WTC11 (cell line): Measurements from ENCODE around the gene SRP9. TPM values are rescaled to one million over a fixed set of nuclear protein-coding genes. Genes with fewer than 3 reads are reported as not detected.

ENCODE experiments used
- ATAC-seq: fragments of 200-7000 bp; cut with Tn5 transposase; 2 replicates; pipeline ENCODE4 v1.10.0; 2021; ENCODE audit warnings: mild to moderate bottlenecking, moderate library complexity
- CTCF ChIA-PET: fragments of 300-600 bp; sonication (Branson Sonifier 250); formaldehyde crosslinking; loops from one replicate; lab custom pipeline; 2021; ENCODE audit warnings: antibody characterized with exemption; lab: Charles Lee
- POLR2A ChIA-PET: fragments of 350-600 bp; sonication (Branson Sonifier 250); formaldehyde crosslinking; loops from one replicate; lab custom pipeline; 2021; ENCODE audit warnings: antibody characterized with exemption; lab: Charles Lee
- DNase-seq: peaks from one replicate; pipeline ENCODE4 v3.0.0; 2021; ENCODE audit warnings: low spot score
- H3K27ac Mint-ChIP-seq: 2 replicates; pipeline ENCODE4 v1.8.0; 2021; ENCODE audit warnings: mixed read lengths
- H3K27me3 Mint-ChIP-seq: 2 replicates; pipeline ENCODE4 v1.8.0; 2021; ENCODE audit warnings: low read depth, mild to moderate bottlenecking, moderate library complexity, mixed read lengths
- H3K36me3 Mint-ChIP-seq: 2 replicates; pipeline ENCODE4 v1.8.0; 2021; ENCODE audit warnings: mixed read lengths
- H3K4me1 Mint-ChIP-seq: 2 replicates; pipeline ENCODE4 v1.8.0; 2022; ENCODE audit warnings: mixed read lengths
- H3K4me3 Mint-ChIP-seq: 2 replicates; pipeline ENCODE4 v1.8.0; 2021; ENCODE audit warnings: mild to moderate bottlenecking, moderate library complexity, mixed read lengths
- H3K9me3 Mint-ChIP-seq: 2 replicates; pipeline ENCODE4 v1.8.0; 2021; ENCODE audit warnings: mixed read lengths
- ATF1 ChIP-seq: sonication (generic); formaldehyde crosslinking; IDR thresholded peaks from 2 replicates; pipeline ENCODE4 v1.8.1; 2023; ENCODE audit warnings: mild to moderate bottlenecking, moderate library complexity, missing genetic modification reagents
- CREB1 ChIP-seq: sonication (generic); formaldehyde crosslinking; IDR thresholded peaks from 2 replicates; pipeline ENCODE4 v1.8.0; 2023; ENCODE audit warnings: mild to moderate bottlenecking, missing genetic modification reagents
- CTCF ChIP-seq: fragments of 200-600 bp; IDR thresholded peaks from 2 replicates; pipeline ENCODE4 v1.8.0; 2022; ENCODE audit warnings: antibody characterized with exemption
- E2F5 ChIP-seq: sonication (generic); formaldehyde crosslinking; IDR thresholded peaks from 2 replicates; pipeline ENCODE4 v1.8.1; 2022; ENCODE audit warnings: mild to moderate bottlenecking, moderate library complexity, missing genetic modification reagents
- ERG ChIP-seq: fragments of 250-450 bp; sonication (Bioruptor Pico); IDR thresholded peaks from 2 replicates; pipeline ENCODE4 v1.8.0; 2021; ENCODE audit warnings: mild to moderate bottlenecking
- FOXP1 ChIP-seq: sonication (generic); formaldehyde crosslinking; IDR thresholded peaks from 2 replicates; pipeline ENCODE4 v1.8.0; 2022; ENCODE audit warnings: missing genetic modification reagents, mild to moderate bottlenecking, moderate library complexity, borderline replicate concordance
- GTF2I ChIP-seq: fragments of 250-450 bp; sonication (Bioruptor Pico); conservative IDR thresholded peaks from 2 replicates; pipeline ENCODE4 v1.4.0; 2021; ENCODE audit warnings: mild to moderate bottlenecking
- KAT7 ChIP-seq: sonication (generic); formaldehyde crosslinking; IDR thresholded peaks from 2 replicates; pipeline ENCODE4 v1.8.1; 2023; ENCODE audit warnings: missing genetic modification reagents, mild to moderate bottlenecking, borderline replicate concordance
- NFATC4 ChIP-seq: fragments of 250-450 bp; sonication (Bioruptor Pico); IDR thresholded peaks from 2 replicates; pipeline ENCODE4 v1.9.0; 2021; ENCODE audit warnings: mild to moderate bottlenecking
- OVOL2 ChIP-seq: fragments of 250-450 bp; sonication (Bioruptor Pico); IDR thresholded peaks from 2 replicates; pipeline ENCODE4 v1.9.0; 2021; ENCODE audit warnings: mild to moderate bottlenecking, borderline replicate concordance
- SMAD3 ChIP-seq: sonication (generic); formaldehyde crosslinking; IDR thresholded peaks from 2 replicates; pipeline ENCODE4 v1.8.0; 2022; ENCODE audit warnings: missing genetic modification reagents, mild to moderate bottlenecking, borderline replicate concordance
- TCF7 ChIP-seq: sonication (generic); formaldehyde crosslinking; IDR thresholded peaks from 2 replicates; pipeline ENCODE4 v1.8.0; 2022; ENCODE audit warnings: mild to moderate bottlenecking, low read depth, missing genetic modification reagents, moderate library complexity
- TEAD1 ChIP-seq: sonication (generic); formaldehyde crosslinking; IDR thresholded peaks from 2 replicates; pipeline ENCODE4 v1.8.0; 2022; ENCODE audit warnings: mild to moderate bottlenecking, missing genetic modification reagents
- TP53 ChIP-seq: sonication (generic); formaldehyde crosslinking; IDR thresholded peaks from 2 replicates; pipeline ENCODE4 v1.8.1; 2023; ENCODE audit warnings: mild to moderate bottlenecking, missing genetic modification reagents
- ZBTB43 ChIP-seq: sonication (generic); formaldehyde crosslinking; IDR thresholded peaks from 2 replicates; pipeline ENCODE4 v1.8.1; 2023; ENCODE audit warnings: mild to moderate bottlenecking, missing genetic modification reagents
- ZNF138 ChIP-seq: sonication (generic); formaldehyde crosslinking; conservative IDR thresholded peaks from 2 replicates; pipeline ENCODE4 v1.8.1; 2022; ENCODE audit warnings: mild to moderate bottlenecking, moderate library complexity, missing genetic modification reagents
- ZNF232 ChIP-seq: sonication (generic); formaldehyde crosslinking; IDR thresholded peaks from 2 replicates; pipeline ENCODE4 v1.8.0; 2022; ENCODE audit warnings: mild to moderate bottlenecking, missing genetic modification reagents
- ZSCAN18 ChIP-seq: fragments of 250-450 bp; sonication (Bioruptor Pico); IDR thresholded peaks from 2 replicates; pipeline ENCODE4 v2.1.2; 2022; ENCODE audit warnings: mild to moderate bottlenecking, moderate library complexity
- total RNA-seq: library from RNA; stranded (reverse); gene quantifications from 3 replicates; pipeline ENCODE4 v1.2.3, GENCODE V29; 2021
- TF ChIP-seq, protein P1 (sequence below): sonication (generic); formaldehyde crosslinking; conservative IDR thresholded peaks from 2 replicates; pipeline ENCODE4 v1.8.1; 2022; ENCODE audit warnings: mild to moderate bottlenecking, missing genetic modification reagents
- TF ChIP-seq, protein P2 (sequence below): sonication (generic); formaldehyde crosslinking; IDR thresholded peaks from 2 replicates; pipeline ENCODE4 v1.8.0; 2022; ENCODE audit warnings: mild to moderate bottlenecking, missing genetic modification reagents

Gene SRP9
- total RNA-seq, 1 experiment from 2014 or later: 375 TPM

DNA sequence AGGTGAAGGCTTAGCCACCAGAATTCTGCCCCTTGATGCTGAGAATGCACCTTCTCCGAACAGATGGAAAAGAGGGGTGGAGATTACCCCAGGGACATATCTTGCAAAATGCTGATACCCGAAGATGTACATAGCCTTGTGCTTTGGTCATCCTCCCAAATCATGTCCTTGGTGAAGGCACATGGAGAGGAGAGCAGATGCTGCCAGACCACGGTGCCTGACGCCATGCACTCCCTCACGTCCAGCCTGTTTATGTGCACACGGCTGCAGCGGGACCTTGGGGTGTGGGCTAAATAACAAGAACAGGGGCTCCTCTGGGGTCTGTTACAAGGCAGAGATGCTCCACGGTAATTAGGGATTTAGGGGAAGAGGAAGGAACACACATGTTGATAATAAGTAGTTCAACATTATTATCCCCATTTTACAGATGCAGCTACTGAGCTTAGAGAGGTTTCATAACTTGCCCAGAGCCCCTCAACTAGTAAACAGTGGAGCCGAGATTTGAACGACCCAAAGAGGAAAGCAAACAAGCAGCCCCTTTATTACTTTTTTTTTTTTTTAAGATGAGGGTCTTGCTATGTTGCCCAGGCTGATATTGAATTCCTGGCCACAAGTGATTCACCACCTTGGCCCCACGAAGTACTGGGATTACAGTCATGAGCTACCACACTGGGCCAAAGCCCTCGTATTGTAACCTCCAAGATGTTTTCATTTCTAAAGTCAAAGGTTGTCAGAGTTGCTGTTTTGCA, 45.2 kb downstream of the SRP9 start (continued):
- TF ChIP-seq CTCF: no peak
- TF ChIP-seq SMAD3 (CRISPR knock-in tag): no peak
- no peak for TF ChIP-seq NFATC4
- no peak for TF ChIP-seq TCF7 (CRISPR knock-in tag)
- TF ChIP-seq ZNF138: no peak

DNA sequence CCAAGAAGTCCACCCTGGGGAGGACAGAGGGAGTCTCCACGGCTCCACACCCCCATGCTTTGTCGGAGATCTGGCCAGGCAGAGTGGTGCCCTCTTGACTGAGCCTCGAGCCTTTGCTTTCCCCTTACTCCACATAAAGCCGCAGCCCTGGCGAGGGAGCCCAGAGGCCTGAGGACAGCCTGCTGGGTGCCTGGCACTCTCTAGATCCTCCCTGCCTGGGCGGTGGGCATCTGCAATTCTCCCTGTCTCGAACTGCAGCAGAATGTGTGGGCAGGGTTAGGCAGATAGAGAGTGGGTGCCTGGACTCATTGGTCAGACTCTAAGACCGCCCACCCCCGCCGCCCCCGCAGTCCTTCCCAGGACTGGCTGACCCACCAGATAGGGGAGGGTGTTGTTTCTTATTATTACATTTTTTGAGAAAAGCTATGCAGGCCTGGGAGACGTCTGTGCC, 46.2 kb downstream of the SRP9 start:
- no peak for DNase-seq
- ChIA-PET POLR2A (interaction anchor here (0.7 kb wide), 1 partner anchor 9 kb away, joined by 4 read pairs; no protein-coding TSS in a partner anchor), CTCF (interaction anchor here (0.7 to 3.3 kb wide), 7 partner anchors 11 to 349 kb away, joined by 4 to 17 read pairs (median 7); partner anchors contain the start of genes EPHX1 and SRP9)
- Mint-ChIP-seq H3K4me3 (no peak overlapping the region), H3K27ac (0 out of 2 replicates have a peak overlapping the region, but pooled peaks have one; percentile 46), H3K36me3 (peaks cover 5% of the 10 kb centered on the region; the same call in 1 of the 2 replicates), H3K4me1 (peaks cover 42% of the 10 kb centered on the region), H3K9me3 (no peaks in the 10 kb centered on the region), H3K27me3 (no peaks in the 10 kb centered on the region; the same call in 1 of the 2 replicates)
- TF ChIP-seq TP53 (CRISPR knock-in tag) (no peak), ATF1 (no peak), CTCF (no peak), GTF2I (CRISPR knock-in tag) (no peak), TEAD1 (no peak), FOXP1 (CRISPR knock-in tag) (no peak), ZNF232 (no peak), CREB1 (CRISPR knock-in tag) (no peak), OVOL2 (CRISPR knock-in tag) (no peak), KAT7 (no peak), ERG (CRISPR knock-in tag) (no peak), E2F5 (CRISPR knock-in tag) (no peak), ZBTB43 (CRISPR knock-in tag) (no peak), ZSCAN18 (CRISPR knock-in tag) (no peak)
- TF ChIP-seq, protein P1, sequence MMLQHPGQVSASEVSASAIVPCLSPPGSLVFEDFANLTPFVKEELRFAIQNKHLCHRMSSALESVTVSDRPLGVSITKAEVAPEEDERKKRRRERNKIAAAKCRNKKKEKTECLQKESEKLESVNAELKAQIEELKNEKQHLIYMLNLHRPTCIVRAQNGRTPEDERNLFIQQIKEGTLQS (CRISPR knock-in tag): no peak
- TF ChIP-seq, protein P2, sequence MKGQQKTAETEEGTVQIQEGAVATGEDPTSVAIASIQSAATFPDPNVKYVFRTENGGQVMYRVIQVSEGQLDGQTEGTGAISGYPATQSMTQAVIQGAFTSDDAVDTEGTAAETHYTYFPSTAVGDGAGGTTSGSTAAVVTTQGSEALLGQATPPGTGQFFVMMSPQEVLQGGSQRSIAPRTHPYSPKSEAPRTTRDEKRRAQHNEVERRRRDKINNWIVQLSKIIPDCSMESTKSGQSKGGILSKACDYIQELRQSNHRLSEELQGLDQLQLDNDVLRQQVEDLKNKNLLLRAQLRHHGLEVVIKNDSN (CRISPR knock-in tag): no peak
- peak; percentile 9; the same call in 1 of the 2 replicates for ATAC-seq
